ENCODE results near the gene AK3. TPM values are rescaled to one million over a fixed set of nuclear protein-coding genes. Genes with fewer than 3 reads are reported as not detected.

Gene AK3
- total and polyA plus RNA-seq, 2 donors (not counting 3 experiments of a cell fraction or from before 2014, with no cell fraction given), result 20.6 to 42.3 TPM

DNA sequence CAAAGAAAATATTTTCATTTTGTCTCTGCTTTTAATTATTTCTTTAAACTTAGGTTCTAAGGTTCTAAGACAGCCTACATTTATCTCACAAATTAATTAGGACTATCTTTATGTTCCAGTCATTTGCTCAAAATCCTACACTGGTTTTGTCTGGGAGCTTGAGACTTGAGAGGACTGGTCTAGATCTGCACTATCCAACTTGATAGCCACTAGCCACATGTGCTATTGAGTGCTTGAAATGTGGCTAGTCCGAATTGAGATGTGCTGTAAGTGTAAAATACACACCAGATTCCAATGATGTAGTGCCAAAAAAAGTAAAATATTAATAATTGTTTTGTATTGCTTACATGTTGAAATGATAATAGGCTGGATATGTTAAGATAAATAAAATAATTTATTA lies 54.4 kb downstream of the AK3 start:
- Histone ChIP-seq H3K9me1 (replicated peaks; ENCODE audit: control insufficient read depth, extremely low read depth, insufficient read depth, low read length) (no peaks in the 10 kb centered on the region), H3K79me2 (ENCODE audit: control insufficient read depth, insufficient read depth, low read length) (peaks cover 5% of the 10 kb centered on the region), H3K9me3 (replicated peaks; ENCODE audit: control insufficient read depth, insufficient read depth, low read length) (no peaks in the 10 kb centered on the region), H3K27me3 (ENCODE audit: control insufficient read depth in 2 of 2, insufficient read depth in 2 of 2, low read length in 2 of 2) (no peaks in the 10 kb centered on the region), H3K9ac (replicated peaks; ENCODE audit: extremely low read depth, insufficient read depth, low read length) (no peak overlapping the region), H3K27ac (ENCODE audit: insufficient read depth, low read depth, low read length) (no peak overlapping the region), H3K4me1 (ENCODE audit: control insufficient read depth, extremely low read depth, insufficient read depth, low read length) (no peaks in the 10 kb centered on the region), H3K36me3 (ENCODE audit: control insufficient read depth in 2 of 2, extremely low read depth in 1 of 2, insufficient read depth in 2 of 2, low read length in 2 of 2) (peaks cover 0 to 3% of the 10 kb centered on the region in 2 experiments), H3K4me3 (replicated peaks in 1 of 3; ENCODE audit: insufficient read depth in 1 of 3, low read depth in 1 of 3, low read length in 3 of 3) (no peak overlapping the region), H3K4me2 (ENCODE audit: insufficient read depth, low read length) (no peak overlapping the region), H4K20me1 (replicated peaks; ENCODE audit: control insufficient read depth, extremely low read depth, insufficient read depth, low read length) (no peaks in the 10 kb centered on the region), H2AFZ (ENCODE audit: low read depth, low read length) (no peak overlapping the region)
- no peak for DNase-seq (ENCODE audit: low read depth, low spot score)
- POLR2A ChIA-PET, result interaction anchor here (0.5 kb wide), 1 partner anchor 1013 kb away, joined by 3 read pairs; no protein-coding TSS in a partner anchor
- no peak for FAIRE-seq
- no TSS peak for BruUV-seq (replicated peaks)
- dilution Hi-C loops (cut with MboI; ENCODE audit: extremely low pct_ligation_motif_present, low sequenced_read_pairs), result no loop called here
- intact Hi-C loops (cut with micrococcal nuclease), result no loop called here
- CTCF ChIA-PET, result interaction anchor here (1.2 kb wide), 1 partner anchor 63 kb away, joined by 3 read pairs; no protein-coding TSS in a partner anchor
- no peak for TF ChIP-seq GATA2 (IDR thresholded peaks at IDR 0.05; ENCODE audit: insufficient read depth, insufficient read length, low read depth, low read length)
- TF ChIP-seq, protein P1, sequence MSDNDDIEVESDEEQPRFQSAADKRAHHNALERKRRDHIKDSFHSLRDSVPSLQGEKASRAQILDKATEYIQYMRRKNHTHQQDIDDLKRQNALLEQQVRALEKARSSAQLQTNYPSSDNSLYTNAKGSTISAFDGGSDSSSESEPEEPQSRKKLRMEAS (IDR thresholded peaks at IDR 0.05; ENCODE audit: insufficient read depth, insufficient read length), result no peak
- no peak for TF ChIP-seq POLR2A (IDR thresholded peaks at IDR 0.05; ENCODE audit: low read depth, low read length)
- TF ChIP-seq, protein P2, sequence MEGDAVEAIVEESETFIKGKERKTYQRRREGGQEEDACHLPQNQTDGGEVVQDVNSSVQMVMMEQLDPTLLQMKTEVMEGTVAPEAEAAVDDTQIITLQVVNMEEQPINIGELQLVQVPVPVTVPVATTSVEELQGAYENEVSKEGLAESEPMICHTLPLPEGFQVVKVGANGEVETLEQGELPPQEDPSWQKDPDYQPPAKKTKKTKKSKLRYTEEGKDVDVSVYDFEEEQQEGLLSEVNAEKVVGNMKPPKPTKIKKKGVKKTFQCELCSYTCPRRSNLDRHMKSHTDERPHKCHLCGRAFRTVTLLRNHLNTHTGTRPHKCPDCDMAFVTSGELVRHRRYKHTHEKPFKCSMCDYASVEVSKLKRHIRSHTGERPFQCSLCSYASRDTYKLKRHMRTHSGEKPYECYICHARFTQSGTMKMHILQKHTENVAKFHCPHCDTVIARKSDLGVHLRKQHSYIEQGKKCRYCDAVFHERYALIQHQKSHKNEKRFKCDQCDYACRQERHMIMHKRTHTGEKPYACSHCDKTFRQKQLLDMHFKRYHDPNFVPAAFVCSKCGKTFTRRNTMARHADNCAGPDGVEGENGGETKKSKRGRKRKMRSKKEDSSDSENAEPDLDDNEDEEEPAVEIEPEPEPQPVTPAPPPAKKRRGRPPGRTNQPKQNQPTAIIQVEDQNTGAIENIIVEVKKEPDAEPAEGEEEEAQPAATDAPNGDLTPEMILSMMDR (IDR thresholded peaks at IDR 0.05; ENCODE audit: extremely low read depth in 1 of 2, insufficient read depth in 1 of 2, low read depth in 1 of 2, low read length in 2 of 2), result no peak
- TF ChIP-seq JUN (IDR thresholded peaks at IDR 0.05; ENCODE audit: borderline replicate concordance, insufficient read depth, insufficient read length, low read depth), result no peak
- TF ChIP-seq FOS (IDR thresholded peaks at IDR 0.05; ENCODE audit: borderline replicate concordance, insufficient read depth, low read length), result no peak
- no peak for TF ChIP-seq MYC (IDR thresholded peaks at IDR 0.05; ENCODE audit: low read depth, low read length)
- TF ChIP-seq EZH2 (IDR thresholded peaks at IDR 0.05; ENCODE audit: borderline replicate concordance, low read depth, low read length, severe bottlenecking), result no peak
- no peak for TF ChIP-seq POLR2AphosphoS5 (IDR thresholded peaks at IDR 0.05; ENCODE audit: insufficient read depth, low read depth, low read length)
